ENCODE measurements around the gene KCTD3.

Gene KCTD3

GRCh38 chr1:215568299-215568692, 1.2 kb downstream of the KCTD3 start:
- in situ Hi-C loops (cut with MboI; ENCODE audit: low sequenced_read_pairs, unreplicated experiment) = no loop called here
- TF ChIP-seq CTCF (IDR thresholded peaks at IDR 0.05; ENCODE audit: borderline replicate concordance, control extremely low read depth, extremely low read depth, insufficient read depth, missing control alignments) = no peak
- DNase-seq (ENCODE audit: low spot score) = peak; percentile 53

GRCh38 chr1:215569986-215570824, 3.1 kb downstream of the KCTD3 start:
- in situ Hi-C loops (cut with MboI; ENCODE audit: low sequenced_read_pairs, unreplicated experiment) = no loop called here
- DNase-seq (ENCODE audit: low spot score) = no peak
- TF ChIP-seq CTCF (IDR thresholded peaks at IDR 0.05; ENCODE audit: borderline replicate concordance, control extremely low read depth, extremely low read depth, insufficient read depth, missing control alignments) = no peak

- no peak for DNase-seq (ENCODE audit: low spot score)
- in situ Hi-C loops (cut with MboI; ENCODE audit: low sequenced_read_pairs, unreplicated experiment) = no loop called here
- TF ChIP-seq CTCF (IDR thresholded peaks at IDR 0.05; ENCODE audit: borderline replicate concordance, control extremely low read depth, extremely low read depth, insufficient read depth, missing control alignments) = no peak
Observed at GRCh38 chr1:215581896-215582295, 14.8 kb downstream of the KCTD3 start.

- no peak for DNase-seq (ENCODE audit: low spot score)
- in situ Hi-C loops (cut with MboI; ENCODE audit: low sequenced_read_pairs, unreplicated experiment) = no loop called here
- no peak for TF ChIP-seq CTCF (IDR thresholded peaks at IDR 0.05; ENCODE audit: borderline replicate concordance, control extremely low read depth, extremely low read depth, insufficient read depth, missing control alignments)
Observed at GRCh38 chr1:215583185-215583749, 16.2 kb downstream of the KCTD3 start.

- TF ChIP-seq CTCF (IDR thresholded peaks at IDR 0.05; ENCODE audit: borderline replicate concordance, control extremely low read depth, extremely low read depth, insufficient read depth, missing control alignments) = no peak
- DNase-seq (ENCODE audit: low spot score) = no peak
- in situ Hi-C loops (cut with MboI; ENCODE audit: low sequenced_read_pairs, unreplicated experiment) = no loop called here
Observed at GRCh38 chr1:215584389-215584788, 17.3 kb downstream of the KCTD3 start.

GRCh38 chr1:215589650-215590435, 22.7 kb downstream of the KCTD3 start:
- no peak for TF ChIP-seq CTCF (IDR thresholded peaks at IDR 0.05; ENCODE audit: borderline replicate concordance, control extremely low read depth, extremely low read depth, insufficient read depth, missing control alignments)
- no peak for DNase-seq (ENCODE audit: low spot score)
- in situ Hi-C loops (cut with MboI; ENCODE audit: low sequenced_read_pairs, unreplicated experiment) = no loop called here

Data from GM13976 (cell line).